GM12878 (cell line): ENCODE data around the gene RAD9A.

Source experiments
- CHD2 ChIP-seq: IDR thresholded peaks from 2 replicates; pipeline ENCODE4 v1.6.1; 2011; ENCODE audit warnings: low read depth, low read length, improper control_type of control experiment, borderline replicate concordance
- CTCF ChIP-seq, 3 experiments: IDR thresholded peaks in 2 of 3; conservative IDR thresholded peaks in 1 of 3; 2 replicates each; pipeline ENCODE4 v1.5.1; 2011; ENCODE audit warnings: low read depth in 3 of 3, low read length in 3 of 3, mild to moderate bottlenecking in 3 of 3, control low read depth in 2 of 3, moderate library complexity in 2 of 3, inconsistent platforms in 1 of 3, mixed read lengths in 1 of 3; ENCODE audit not compliant: control insufficient read depth in 2 of 3, insufficient read depth in 1 of 3; ENCODE audit errors: extremely low read depth in 1 of 3
- FOXK2 ChIP-seq: fragments of 450-650 bp; IDR thresholded peaks from 2 replicates; pipeline ENCODE4 v1.6.1; 2017; ENCODE audit warnings: mild to moderate bottlenecking, moderate library complexity
- HDAC2 ChIP-seq: fragments of 200-600 bp; sonication (generic); IDR thresholded peaks from 2 replicates; pipeline ENCODE4 v1.6.1; 2017
- MXI1 ChIP-seq: fragments of 150-350 bp; IDR thresholded peaks from 2 replicates; pipeline ENCODE4 v1.6.1; 2011; ENCODE audit warnings: low read depth, mild to moderate bottlenecking, inconsistent platforms, low read length, improper control_type of control experiment
- POLR2A ChIP-seq: IDR thresholded peaks from 2 replicates; pipeline ENCODE4 v1.6.1; 2011; ENCODE audit warnings: low read depth, mild to moderate bottlenecking, low read length
- RCOR1 ChIP-seq: conservative IDR thresholded peaks from 2 replicates; pipeline ENCODE4 v1.6.1; 2012; ENCODE audit warnings: low read depth, low read length, improper control_type of control experiment
- SREBF2 ChIP-seq: IDR thresholded peaks from 2 replicates; pipeline ENCODE4 v1.6.1; 2012; ENCODE audit warnings: mild to moderate bottlenecking, low read length

- no peak for TF ChIP-seq RCOR1
- no peak for TF ChIP-seq HDAC2
- TF ChIP-seq CHD2, result no peak
- no peak for TF ChIP-seq POLR2A
- TF ChIP-seq FOXK2, result no peak
- no peak for TF ChIP-seq MXI1
- TF ChIP-seq CTCF (IDR thresholded peaks at IDR 0.05 in 2 of 3, conservative IDR thresholded peaks at IDR 0.05 in 1 of 3; ENCODE audit: control insufficient read depth in 2 of 3, extremely low read depth in 1 of 3, insufficient read depth in 1 of 3, low read depth in 3 of 3, low read length in 3 of 3), result no peak
- TF ChIP-seq SREBF2, result no peak
These were observed 22.5 kb upstream of the RAD9A start for GRCh38 chr11:67369275-67369674.
